OCI-LY3 (cell line): ENCODE measurements around the gene BTF3.

Source experiments
- EZH2phosphoT487 ChIP-seq: fragments of 200-600 bp; shearing (Covaris generic); IDR thresholded peaks from 2 replicates; pipeline ENCODE4 v1.6.1; 2018; ENCODE audit warnings: antibody characterized with exemption, mixed run types, low read depth
- TF ChIP-seq, protein P1 (sequence below): fragments of 200-600, 300-600 bp; sonication (generic); IDR thresholded peaks from 2 replicates; pipeline ENCODE4 v1.5.1; 2014; ENCODE audit warnings: antibody characterized with exemption, low read length, low read depth

DNA sequence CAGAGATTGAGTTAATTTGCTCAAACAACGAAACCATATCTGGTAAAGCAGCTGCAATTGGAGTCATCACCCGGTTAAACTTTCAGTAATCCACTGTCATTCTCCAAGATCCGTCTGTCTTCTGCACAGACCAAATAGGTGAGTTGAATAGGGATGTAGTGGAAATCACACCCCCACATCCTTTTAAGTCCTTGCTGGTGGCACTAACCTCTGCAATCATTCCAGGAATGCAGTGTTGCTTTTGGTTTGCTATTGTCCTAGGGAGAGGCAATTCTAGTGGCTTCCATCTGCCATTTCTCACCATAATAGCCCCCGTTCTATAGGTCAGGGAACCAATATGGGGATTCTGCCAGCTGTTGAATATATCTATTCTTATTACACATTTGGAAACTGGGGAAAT is 14.6 kb upstream of the BTF3 start:
- TF ChIP-seq, protein P1, sequence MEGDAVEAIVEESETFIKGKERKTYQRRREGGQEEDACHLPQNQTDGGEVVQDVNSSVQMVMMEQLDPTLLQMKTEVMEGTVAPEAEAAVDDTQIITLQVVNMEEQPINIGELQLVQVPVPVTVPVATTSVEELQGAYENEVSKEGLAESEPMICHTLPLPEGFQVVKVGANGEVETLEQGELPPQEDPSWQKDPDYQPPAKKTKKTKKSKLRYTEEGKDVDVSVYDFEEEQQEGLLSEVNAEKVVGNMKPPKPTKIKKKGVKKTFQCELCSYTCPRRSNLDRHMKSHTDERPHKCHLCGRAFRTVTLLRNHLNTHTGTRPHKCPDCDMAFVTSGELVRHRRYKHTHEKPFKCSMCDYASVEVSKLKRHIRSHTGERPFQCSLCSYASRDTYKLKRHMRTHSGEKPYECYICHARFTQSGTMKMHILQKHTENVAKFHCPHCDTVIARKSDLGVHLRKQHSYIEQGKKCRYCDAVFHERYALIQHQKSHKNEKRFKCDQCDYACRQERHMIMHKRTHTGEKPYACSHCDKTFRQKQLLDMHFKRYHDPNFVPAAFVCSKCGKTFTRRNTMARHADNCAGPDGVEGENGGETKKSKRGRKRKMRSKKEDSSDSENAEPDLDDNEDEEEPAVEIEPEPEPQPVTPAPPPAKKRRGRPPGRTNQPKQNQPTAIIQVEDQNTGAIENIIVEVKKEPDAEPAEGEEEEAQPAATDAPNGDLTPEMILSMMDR = no peak
- TF ChIP-seq EZH2phosphoT487 = no peak
